ENCODE measurements around the gene CLCN7. TPM values are rescaled to one million over a fixed set of nuclear protein-coding genes. Genes with fewer than 3 reads are reported as not detected.

The CLCN7 gene
- total and polyA plus RNA-seq, 2 of the 4 experiments (the other 2 are of a cell fraction) = 10.8 to 45.2 TPM

DNA sequence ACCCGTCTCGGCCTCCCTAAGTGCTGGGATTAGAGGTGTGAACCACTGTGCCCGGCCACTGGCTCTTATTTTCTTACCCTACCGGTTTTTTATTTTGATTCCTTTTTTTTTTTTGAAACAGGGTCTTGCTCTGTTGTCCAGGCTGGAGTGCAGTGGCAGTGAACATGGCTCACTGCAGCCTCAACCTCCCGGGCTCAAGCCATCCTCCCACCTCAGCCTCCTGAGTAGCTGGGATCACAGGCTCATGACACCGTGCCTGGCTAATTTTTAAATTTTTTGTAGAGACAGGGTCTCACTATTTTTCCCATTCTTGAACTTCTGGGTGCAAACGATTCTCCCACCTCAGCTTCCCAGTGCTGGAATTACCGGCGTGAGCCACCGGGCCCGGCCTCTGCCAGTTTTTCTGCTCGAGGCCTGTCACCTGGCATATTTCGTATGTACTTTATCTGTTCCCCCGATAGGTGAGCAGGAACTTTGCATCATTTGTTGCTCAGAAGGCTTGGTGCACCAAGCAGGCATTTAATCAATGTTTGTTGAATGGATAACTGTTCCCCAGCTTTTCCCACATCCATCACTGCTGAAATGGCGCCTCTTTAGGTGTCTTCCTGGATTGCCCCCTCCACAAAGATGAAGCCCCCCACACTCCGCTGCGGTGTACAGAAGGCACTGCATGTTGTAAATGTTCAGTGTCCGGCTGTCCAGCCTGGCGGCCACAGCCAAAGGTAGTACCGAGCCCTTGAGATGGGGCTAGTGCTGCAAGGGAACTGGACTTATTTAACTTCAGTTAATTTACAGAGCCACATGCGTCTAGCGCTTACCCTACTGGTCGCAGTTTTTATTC, 17.5 kb upstream of the CLCN7 start (continued):
- no peak for TF ChIP-seq RAD21 (IDR thresholded peaks at IDR 0.05; ENCODE audit: low read length)
- no peak for TF ChIP-seq FOS (IDR thresholded peaks at IDR 0.05; ENCODE audit: low read depth, low read length)
- no peak for TF ChIP-seq RFX5 (IDR thresholded peaks at IDR 0.05; ENCODE audit: low read depth, low read length)

DNA sequence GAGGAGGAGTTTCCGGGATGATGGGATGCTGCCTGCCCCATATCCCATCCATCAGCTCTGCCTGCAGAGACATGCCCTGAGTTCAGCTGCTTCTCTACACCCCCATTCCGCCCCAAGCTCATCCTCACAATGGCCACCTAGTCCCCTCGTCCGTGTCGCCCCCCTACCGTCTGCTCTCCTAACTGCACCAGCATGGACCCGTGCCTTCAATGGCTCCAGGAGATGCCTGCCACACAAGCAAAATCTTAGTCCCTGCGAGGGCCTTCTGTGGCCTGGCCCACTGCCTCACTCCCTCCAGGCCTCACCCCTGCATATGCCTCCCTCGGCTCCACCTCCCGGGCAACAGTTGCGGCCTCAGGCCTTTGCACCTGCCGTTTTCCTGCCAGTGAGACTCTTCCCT, 16.5 kb upstream of the CLCN7 start:
- H3K4me3 ChIP-seq (ENCODE audit: insufficient read depth, low read depth, low read length) = no peak overlapping the region
- no TSS peak for BruUV-seq (replicated peaks)
- H3K4me2 ChIP-seq (ENCODE audit: low read depth, low read length) = no peak overlapping the region
- no peak overlapping the region for H4K91ac ChIP-seq (ENCODE audit: insufficient read depth, low read depth, low read length)
- no peak overlapping the region for H3K4ac ChIP-seq (ENCODE audit: low read depth, low read length)
- no peak overlapping the region for H4K8ac ChIP-seq (ENCODE audit: low read depth in 2 of 2, low read length in 2 of 2)
- H3K27ac ChIP-seq (ENCODE audit: insufficient read depth, low read length) = no peak overlapping the region
- peaks cover 6 to 24% of the 10 kb centered on the region in 2 experiments for H3K79me1 ChIP-seq (ENCODE audit: low read depth in 1 of 2, low read length in 2 of 2)
- H2BK20ac ChIP-seq (ENCODE audit: low read depth, low read length) = no peak overlapping the region
- dilution Hi-C loops (cut with HindIII; ENCODE audit: low sequenced_read_pairs, unreplicated experiment) (no loop called here), in situ Hi-C loops (cut with MboI; ENCODE audit: low sequenced_read_pairs) (no loop called here), intact Hi-C loops (cut with micrococcal nuclease) (loop anchor here (5.0 kb wide), 2 partner anchors 121 to 216 kb away; partner anchors contain the start of genes CRAMP1, IFT140 and MAPK8IP3)
- no peak overlapping the region for H3K18ac ChIP-seq (ENCODE audit: low read depth, low read length)
- H3K4me1 ChIP-seq (ENCODE audit: control insufficient read depth, insufficient read depth, low read length) = peaks cover 12% of the 10 kb centered on the region
- H2BK5ac ChIP-seq (ENCODE audit: low read depth, low read length, poor library complexity, severe bottlenecking) = no peak overlapping the region
- peaks cover 8% of the 10 kb centered on the region; the same call in 1 of the 2 replicates for H3K36me3 ChIP-seq (ENCODE audit: control insufficient read depth, insufficient read depth, low read length)
- H2BK15ac ChIP-seq (ENCODE audit: low read depth, low read length) = no peak overlapping the region
- H2AFZ ChIP-seq (replicated peaks; ENCODE audit: low read length, poor library complexity) = no peak overlapping the region
- no peak overlapping the region for H3K23ac ChIP-seq (ENCODE audit: low read depth, low read length)
- no peak overlapping the region for H2BK120ac ChIP-seq (ENCODE audit: low read depth, low read length)
- H2AK5ac ChIP-seq (ENCODE audit: low read depth, low read length) = no peak overlapping the region
- no peaks in the 10 kb centered on the region for H3K27me3 ChIP-seq (ENCODE audit: control insufficient read depth, insufficient read depth, low read length)
- peaks cover 7% of the 10 kb centered on the region for H3K9me1 ChIP-seq (ENCODE audit: insufficient read depth, low read length)
- 86% methylated on average over 9 of the region's 12 CpGs; no CpG with 5 or more reads in 1 of the 2 experiments for WGBS, 2 experiments (ENCODE audit: extremely low coverage in 2 of 2, insufficient read length in 1 of 2)
- no peak for DNase-seq
- ATAC-seq (ENCODE audit: low read depth) = no peak
- H2AK9ac ChIP-seq (replicated peaks; ENCODE audit: low read depth, low read length, poor library complexity) = no peak overlapping the region
- H3K9me3 ChIP-seq (ENCODE audit: control insufficient read depth, insufficient read depth, low read length) = no peaks in the 10 kb centered on the region
- no peak overlapping the region for H3K9ac ChIP-seq (ENCODE audit: low read depth, low read length)
- H4K20me1 ChIP-seq (ENCODE audit: insufficient read depth, low read length) = peaks cover 13% of the 10 kb centered on the region; the same call in 1 of the 2 replicates
- no peak overlapping the region for H3K56ac ChIP-seq (ENCODE audit: extremely low read depth, insufficient read depth, low read length)
- ChIA-PET CTCF (no interaction called here), POLR2A (ENCODE audit: unreplicated experiment) (no interaction called here)
- H3K14ac ChIP-seq (replicated peaks; ENCODE audit: low read depth, low read length) = no peak overlapping the region
- TF ChIP-seq, protein P1, sequence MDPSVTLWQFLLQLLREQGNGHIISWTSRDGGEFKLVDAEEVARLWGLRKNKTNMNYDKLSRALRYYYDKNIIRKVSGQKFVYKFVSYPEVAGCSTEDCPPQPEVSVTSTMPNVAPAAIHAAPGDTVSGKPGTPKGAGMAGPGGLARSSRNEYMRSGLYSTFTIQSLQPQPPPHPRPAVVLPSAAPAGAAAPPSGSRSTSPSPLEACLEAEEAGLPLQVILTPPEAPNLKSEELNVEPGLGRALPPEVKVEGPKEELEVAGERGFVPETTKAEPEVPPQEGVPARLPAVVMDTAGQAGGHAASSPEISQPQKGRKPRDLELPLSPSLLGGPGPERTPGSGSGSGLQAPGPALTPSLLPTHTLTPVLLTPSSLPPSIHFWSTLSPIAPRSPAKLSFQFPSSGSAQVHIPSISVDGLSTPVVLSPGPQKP (IDR thresholded peaks at IDR 0.05; ENCODE audit: borderline replicate concordance, low read depth, low read length) = no peak
- TF ChIP-seq MXI1 (IDR thresholded peaks at IDR 0.05; ENCODE audit: borderline replicate concordance, low read depth, low read length) (no peak), FOS (IDR thresholded peaks at IDR 0.05; ENCODE audit: low read depth, low read length) (no peak), SMC3 (IDR thresholded peaks at IDR 0.05; ENCODE audit: low read depth, low read length) (no peak)
- no peak overlapping the region for H4K5ac ChIP-seq (ENCODE audit: low read depth, low read length)

Measured in IMR-90 (cell line).